ENCODE measurements around the gene URI1.

URI1 gene

DNA sequence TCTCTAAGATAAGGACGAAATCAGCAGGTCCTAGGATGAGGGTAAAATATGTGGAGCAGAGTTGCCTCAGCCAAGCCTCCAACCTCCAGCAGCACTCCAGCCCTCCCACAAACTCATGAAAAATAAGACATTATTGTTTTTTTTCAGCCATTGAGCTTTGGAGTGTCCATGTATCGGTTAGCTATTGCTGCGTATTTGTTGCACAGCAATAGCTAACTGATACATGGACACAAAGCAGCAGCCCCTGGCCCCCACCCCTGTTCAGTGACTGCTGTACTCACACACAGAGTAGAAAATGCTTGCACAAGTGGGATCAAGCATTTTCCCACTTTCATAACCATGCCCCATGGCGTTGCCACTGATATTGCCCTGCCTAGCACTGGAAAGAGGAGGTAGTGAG lies 19.1 kb upstream of the URI1 start:
- H3K36me3 ChIP-seq (ENCODE audit: insufficient read depth, low read length) = no peaks in the 10 kb centered on the region
- H3K27ac ChIP-seq (ENCODE audit: low read length) = no peak overlapping the region
- H3K9ac ChIP-seq (ENCODE audit: low read depth, low read length) = no peak overlapping the region
- DNase-seq (no peak), ATAC-seq (ENCODE audit: insufficient read depth, low read depth) (no peak)
- no peak overlapping the region for H2AFZ ChIP-seq (ENCODE audit: low read depth, low read length)
- no peaks in the 10 kb centered on the region for H3K4me1 ChIP-seq (ENCODE audit: insufficient read depth, low read length)
- no peaks in the 10 kb centered on the region for H3K79me2 ChIP-seq (ENCODE audit: insufficient read depth, low read length)
- no peaks in the 10 kb centered on the region for H3K27me3 ChIP-seq (ENCODE audit: insufficient read depth, low read length, poor library complexity)
- no peaks in the 10 kb centered on the region for H3K9me3 ChIP-seq (ENCODE audit: insufficient read depth, low read length, severe bottlenecking)
- TF ChIP-seq EZH2 (IDR thresholded peaks at IDR 0.05; ENCODE audit: borderline replicate concordance, low read depth, low read length, severe bottlenecking) = no peak
- no peak for TF ChIP-seq CTCF (IDR thresholded peaks at IDR 0.05; ENCODE audit: borderline replicate concordance, extremely low read depth, low read length, poor library complexity, severe bottlenecking)
- no peak overlapping the region for H3K4me3 ChIP-seq (ENCODE audit: low read depth in 1 of 2, low read length in 2 of 2)
- no peaks in the 10 kb centered on the region for H4K20me1 ChIP-seq (ENCODE audit: insufficient read depth, low read length)
- no peak overlapping the region for H3K4me2 ChIP-seq (ENCODE audit: insufficient read depth, low read length)

GRCh38 chr19:29923653-29924052 lies 18.4 kb upstream of the URI1 start:
- H3K27ac ChIP-seq (ENCODE audit: low read length) = no peak overlapping the region

GRCh38 chr19:29926031-29926430 lies 16.0 kb upstream of the URI1 start:
- TF ChIP-seq EZH2 (IDR thresholded peaks at IDR 0.05; ENCODE audit: borderline replicate concordance, low read depth, low read length, severe bottlenecking) = no peak
- TF ChIP-seq CTCF (IDR thresholded peaks at IDR 0.05; ENCODE audit: borderline replicate concordance, extremely low read depth, low read length, poor library complexity, severe bottlenecking) = no peak
- ATAC-seq (ENCODE audit: insufficient read depth, low read depth) (no peak), DNase-seq (no peak)
- Histone ChIP-seq H3K4me2 (ENCODE audit: insufficient read depth, low read length) (no peak overlapping the region), H2AFZ (ENCODE audit: low read depth, low read length) (no peak overlapping the region), H4K20me1 (ENCODE audit: insufficient read depth, low read length) (no peaks in the 10 kb centered on the region), H3K27me3 (ENCODE audit: insufficient read depth, low read length, poor library complexity) (no peaks in the 10 kb centered on the region), H3K9me3 (ENCODE audit: insufficient read depth, low read length, severe bottlenecking) (no peaks in the 10 kb centered on the region), H3K4me3 (ENCODE audit: low read depth in 1 of 2, low read length in 2 of 2) (no peak overlapping the region), H3K79me2 (ENCODE audit: insufficient read depth, low read length) (no peaks in the 10 kb centered on the region), H3K4me1 (ENCODE audit: insufficient read depth, low read length) (no peaks in the 10 kb centered on the region), H3K36me3 (ENCODE audit: insufficient read depth, low read length) (no peaks in the 10 kb centered on the region), H3K9ac (ENCODE audit: low read depth, low read length) (no peak overlapping the region), H3K27ac (ENCODE audit: low read length) (no peak overlapping the region)

More at GRCh38 chr19:29923653-29924052, 18.4 kb upstream of the URI1 start:
- Histone ChIP-seq H2AFZ (ENCODE audit: low read depth, low read length) (no peak overlapping the region), H4K20me1 (ENCODE audit: insufficient read depth, low read length) (no peaks in the 10 kb centered on the region), H3K9ac (ENCODE audit: low read depth, low read length) (no peak overlapping the region), H3K27me3 (ENCODE audit: insufficient read depth, low read length, poor library complexity) (no peaks in the 10 kb centered on the region), H3K79me2 (ENCODE audit: insufficient read depth, low read length) (no peaks in the 10 kb centered on the region), H3K4me1 (ENCODE audit: insufficient read depth, low read length) (no peaks in the 10 kb centered on the region), H3K4me3 (ENCODE audit: low read depth in 1 of 2, low read length in 2 of 2) (no peak overlapping the region), H3K4me2 (ENCODE audit: insufficient read depth, low read length) (no peak overlapping the region), H3K36me3 (ENCODE audit: insufficient read depth, low read length) (no peaks in the 10 kb centered on the region), H3K9me3 (ENCODE audit: insufficient read depth, low read length, severe bottlenecking) (no peaks in the 10 kb centered on the region)
- DNase-seq = no peak
- no peak for ATAC-seq (ENCODE audit: insufficient read depth, low read depth)
- TF ChIP-seq EZH2 (IDR thresholded peaks at IDR 0.05; ENCODE audit: borderline replicate concordance, low read depth, low read length, severe bottlenecking) = no peak
- peak; percentile 9 for TF ChIP-seq CTCF (IDR thresholded peaks at IDR 0.05; ENCODE audit: borderline replicate concordance, extremely low read depth, low read length, poor library complexity, severe bottlenecking)

GRCh38 chr19:29926801-29927200 lies 15.2 kb upstream of the URI1 start:
- TF ChIP-seq CTCF (IDR thresholded peaks at IDR 0.05; ENCODE audit: borderline replicate concordance, extremely low read depth, low read length, poor library complexity, severe bottlenecking) = no peak
- no peak for TF ChIP-seq EZH2 (IDR thresholded peaks at IDR 0.05; ENCODE audit: borderline replicate concordance, low read depth, low read length, severe bottlenecking)
- ATAC-seq (ENCODE audit: insufficient read depth, low read depth) (no peak), DNase-seq (no peak)
- no peaks in the 10 kb centered on the region for H3K36me3 ChIP-seq (ENCODE audit: insufficient read depth, low read length)
- no peak overlapping the region for H3K4me3 ChIP-seq (ENCODE audit: low read depth in 1 of 2, low read length in 2 of 2)
- H3K27ac ChIP-seq (ENCODE audit: low read length) = no peak overlapping the region
- no peak overlapping the region for H2AFZ ChIP-seq (ENCODE audit: low read depth, low read length)
- no peaks in the 10 kb centered on the region for H3K79me2 ChIP-seq (ENCODE audit: insufficient read depth, low read length)
- no peaks in the 10 kb centered on the region for H3K27me3 ChIP-seq (ENCODE audit: insufficient read depth, low read length, poor library complexity)
- no peak overlapping the region for H3K4me2 ChIP-seq (ENCODE audit: insufficient read depth, low read length)
- no peaks in the 10 kb centered on the region for H3K9me3 ChIP-seq (ENCODE audit: insufficient read depth, low read length, severe bottlenecking)
- H4K20me1 ChIP-seq (ENCODE audit: insufficient read depth, low read length) = no peaks in the 10 kb centered on the region
- H3K9ac ChIP-seq (ENCODE audit: low read depth, low read length) = no peak overlapping the region
- H3K4me1 ChIP-seq (ENCODE audit: insufficient read depth, low read length) = no peaks in the 10 kb centered on the region
